WTC11 (cell line): ENCODE results near the gene CCDC3. TPM values are rescaled to one million over a fixed set of nuclear protein-coding genes. Genes with fewer than 3 reads are reported as not detected.

Experiments
- ATAC-seq: fragments of 200-7000 bp; cut with Tn5 transposase; 2 replicates; pipeline ENCODE4 v1.10.0; 2021; ENCODE audit warnings: mild to moderate bottlenecking, moderate library complexity
- CTCF ChIA-PET: fragments of 300-600 bp; sonication (Branson Sonifier 250); formaldehyde crosslinking; loops from one replicate; lab custom pipeline; 2021; ENCODE audit warnings: antibody characterized with exemption; lab: Charles Lee
- POLR2A ChIA-PET: fragments of 350-600 bp; sonication (Branson Sonifier 250); formaldehyde crosslinking; loops from one replicate; lab custom pipeline; 2021; ENCODE audit warnings: antibody characterized with exemption; lab: Charles Lee
- DNase-seq: peaks from one replicate; pipeline ENCODE4 v3.0.0; 2021; ENCODE audit warnings: low spot score
- H3K27ac Mint-ChIP-seq: 2 replicates; pipeline ENCODE4 v1.8.0; 2021; ENCODE audit warnings: mixed read lengths
- H3K27me3 Mint-ChIP-seq: 2 replicates; pipeline ENCODE4 v1.8.0; 2021; ENCODE audit warnings: low read depth, mild to moderate bottlenecking, moderate library complexity, mixed read lengths
- H3K36me3 Mint-ChIP-seq: 2 replicates; pipeline ENCODE4 v1.8.0; 2021; ENCODE audit warnings: mixed read lengths
- H3K4me1 Mint-ChIP-seq: 2 replicates; pipeline ENCODE4 v1.8.0; 2022; ENCODE audit warnings: mixed read lengths
- H3K4me3 Mint-ChIP-seq: 2 replicates; pipeline ENCODE4 v1.8.0; 2021; ENCODE audit warnings: mild to moderate bottlenecking, moderate library complexity, mixed read lengths
- H3K9me3 Mint-ChIP-seq: 2 replicates; pipeline ENCODE4 v1.8.0; 2021; ENCODE audit warnings: mixed read lengths
- CREB1 ChIP-seq: sonication (generic); formaldehyde crosslinking; IDR thresholded peaks from 2 replicates; pipeline ENCODE4 v1.8.0; 2023; ENCODE audit warnings: mild to moderate bottlenecking, missing genetic modification reagents
- ELF4 ChIP-seq: sonication (generic); formaldehyde crosslinking; IDR thresholded peaks from 2 replicates; pipeline ENCODE4 v1.8.1; 2022; ENCODE audit warnings: low read depth, mild to moderate bottlenecking, moderate library complexity, missing genetic modification reagents
- FOXP1 ChIP-seq: sonication (generic); formaldehyde crosslinking; IDR thresholded peaks from 2 replicates; pipeline ENCODE4 v1.8.0; 2022; ENCODE audit warnings: missing genetic modification reagents, mild to moderate bottlenecking, moderate library complexity, borderline replicate concordance
- JAZF1 ChIP-seq: fragments of 250-450 bp; sonication (Bioruptor Pico); IDR thresholded peaks from 2 replicates; pipeline ENCODE4 v1.9.0; 2021; ENCODE audit warnings: moderate library complexity, mild to moderate bottlenecking, inconsistent platforms
- KAT7 ChIP-seq: sonication (generic); formaldehyde crosslinking; IDR thresholded peaks from 2 replicates; pipeline ENCODE4 v1.8.1; 2023; ENCODE audit warnings: missing genetic modification reagents, mild to moderate bottlenecking, borderline replicate concordance
- NFYB ChIP-seq: sonication (generic); formaldehyde crosslinking; conservative IDR thresholded peaks from 2 replicates; pipeline ENCODE4 v1.8.0; 2022; ENCODE audit warnings: low read depth, missing genetic modification reagents
- PRDM15 ChIP-seq: sonication (generic); formaldehyde crosslinking; IDR thresholded peaks from 2 replicates; pipeline ENCODE4 v1.8.0; 2022; ENCODE audit warnings: missing genetic modification reagents
- SP1 ChIP-seq: sonication (generic); formaldehyde crosslinking; conservative IDR thresholded peaks from 2 replicates; pipeline ENCODE4 v1.8.1; 2022; ENCODE audit warnings: missing genetic modification reagents
- TCF7 ChIP-seq: sonication (generic); formaldehyde crosslinking; IDR thresholded peaks from 2 replicates; pipeline ENCODE4 v1.8.0; 2022; ENCODE audit warnings: mild to moderate bottlenecking, low read depth, missing genetic modification reagents, moderate library complexity
- TEAD1 ChIP-seq: sonication (generic); formaldehyde crosslinking; IDR thresholded peaks from 2 replicates; pipeline ENCODE4 v1.8.0; 2022; ENCODE audit warnings: mild to moderate bottlenecking, missing genetic modification reagents
- ZMAT4 ChIP-seq: fragments of 250-450 bp; sonication (Bioruptor Pico); IDR thresholded peaks from 2 replicates; pipeline ENCODE4 v1.9.0; 2021; ENCODE audit warnings: mild to moderate bottlenecking
- ZNF263 ChIP-seq: sonication (generic); formaldehyde crosslinking; IDR thresholded peaks from 2 replicates; pipeline ENCODE4 v1.8.1; 2022; ENCODE audit warnings: low read depth, mild to moderate bottlenecking, moderate library complexity, missing genetic modification reagents
- ZNF416 ChIP-seq: fragments of 250-450 bp; sonication (Bioruptor Pico); IDR thresholded peaks from 2 replicates; pipeline ENCODE4 v1.9.0; 2021; ENCODE audit warnings: mild to moderate bottlenecking, inconsistent platforms
- ZSCAN18 ChIP-seq: fragments of 250-450 bp; sonication (Bioruptor Pico); IDR thresholded peaks from 2 replicates; pipeline ENCODE4 v2.1.2; 2022; ENCODE audit warnings: mild to moderate bottlenecking, moderate library complexity
- total RNA-seq: library from RNA; stranded (reverse); gene quantifications from 3 replicates; pipeline ENCODE4 v1.2.3, GENCODE V29; 2021
- TF ChIP-seq, protein P1 (sequence below): sonication (generic); formaldehyde crosslinking; IDR thresholded peaks from 2 replicates; pipeline ENCODE4 v1.8.1; 2022; ENCODE audit warnings: low read depth, missing genetic modification reagents, borderline replicate concordance
- TF ChIP-seq, protein P2 (sequence below): sonication (generic); formaldehyde crosslinking; IDR thresholded peaks from 2 replicates; pipeline ENCODE4 v1.8.1; 2022; ENCODE audit warnings: missing genetic modification reagents, borderline replicate concordance
- TF ChIP-seq, protein P3 (sequence below): fragments of 250-450 bp; sonication (Bioruptor Pico); IDR thresholded peaks from 2 replicates; pipeline ENCODE4 v1.9.0; 2021; ENCODE audit warnings: mild to moderate bottlenecking, borderline replicate concordance
- TF ChIP-seq, protein P4 (sequence below): fragments of 250-450 bp; sonication (Bioruptor Pico); IDR thresholded peaks from 2 replicates; pipeline ENCODE4 v1.9.0; 2021; ENCODE audit warnings: mild to moderate bottlenecking

CCDC3 gene
- total RNA-seq, 1 experiment from 2014 or later = 3.5 TPM

DNA sequence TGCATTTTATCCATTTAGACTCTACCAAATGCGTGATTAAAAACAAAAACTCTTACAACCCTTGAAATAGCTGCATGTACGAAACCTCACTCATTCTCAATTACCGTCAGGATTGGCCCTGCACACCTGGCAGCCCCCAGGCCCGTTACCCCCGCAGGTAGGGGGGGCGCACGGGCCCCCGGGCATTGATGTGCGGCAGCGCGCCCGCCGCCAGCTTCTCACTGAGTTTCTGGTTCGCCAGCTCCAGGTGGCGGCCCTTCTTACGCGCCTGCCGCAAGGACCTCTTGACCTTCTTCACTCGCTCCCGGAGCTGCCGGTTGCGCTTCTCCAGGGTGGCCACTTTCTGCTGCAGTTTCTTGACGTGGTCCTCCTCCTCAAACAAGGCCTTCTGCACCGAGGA lies 103.2 kb downstream of the CCDC3 start:
- H3K4me1 Mint-ChIP-seq = peaks cover 13% of the 10 kb centered on the region
- no peak for DNase-seq
- ATAC-seq = no peak

More for the DNA sequence above, 103.2 kb downstream of the CCDC3 start:
- no peaks in the 10 kb centered on the region for H3K36me3 Mint-ChIP-seq
- peaks cover 2% of the 10 kb centered on the region; the same call in 1 of the 2 replicates for H3K27me3 Mint-ChIP-seq
- H3K9me3 Mint-ChIP-seq = peaks cover 10% of the 10 kb centered on the region
- ChIA-PET POLR2A (no interaction called here), CTCF (interaction anchor here (1.2 to 1.5 kb wide), 2 partner anchors 50 to 116 kb away, joined by 3 to 4 read pairs; no protein-coding TSS in a partner anchor)
- no peak overlapping the region for H3K4me3 Mint-ChIP-seq
- TF ChIP-seq, protein P1, sequence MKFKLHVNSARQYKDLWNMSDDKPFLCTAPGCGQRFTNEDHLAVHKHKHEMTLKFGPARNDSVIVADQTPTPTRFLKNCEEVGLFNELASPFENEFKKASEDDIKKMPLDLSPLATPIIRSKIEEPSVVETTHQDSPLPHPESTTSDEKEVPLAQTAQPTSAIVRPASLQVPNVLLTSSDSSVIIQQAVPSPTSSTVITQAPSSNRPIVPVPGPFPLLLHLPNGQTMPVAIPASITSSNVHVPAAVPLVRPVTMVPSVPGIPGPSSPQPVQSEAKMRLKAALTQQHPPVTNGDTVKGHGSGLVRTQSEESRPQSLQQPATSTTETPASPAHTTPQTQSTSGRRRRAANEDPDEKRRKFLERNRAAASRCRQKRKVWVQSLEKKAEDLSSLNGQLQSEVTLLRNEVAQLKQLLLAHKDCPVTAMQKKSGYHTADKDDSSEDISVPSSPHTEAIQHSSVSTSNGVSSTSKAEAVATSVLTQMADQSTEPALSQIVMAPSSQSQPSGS = no peak
- TF ChIP-seq PRDM15 (no peak), SP1 (CRISPR knock-in tag) (no peak), ELF4 (CRISPR knock-in tag) (no peak), ZNF416 (no peak), ZNF263 (CRISPR knock-in tag) (no peak), JAZF1 (CRISPR knock-in tag) (no peak), FOXP1 (CRISPR knock-in tag) (no peak), ZMAT4 (CRISPR knock-in tag) (no peak), TEAD1 (CRISPR knock-in tag) (no peak), ZSCAN18 (CRISPR knock-in tag) (no peak), KAT7 (CRISPR knock-in tag) (no peak), NFYB (no peak), TCF7 (CRISPR knock-in tag) (no peak), CREB1 (no peak)
- TF ChIP-seq, protein P2, sequence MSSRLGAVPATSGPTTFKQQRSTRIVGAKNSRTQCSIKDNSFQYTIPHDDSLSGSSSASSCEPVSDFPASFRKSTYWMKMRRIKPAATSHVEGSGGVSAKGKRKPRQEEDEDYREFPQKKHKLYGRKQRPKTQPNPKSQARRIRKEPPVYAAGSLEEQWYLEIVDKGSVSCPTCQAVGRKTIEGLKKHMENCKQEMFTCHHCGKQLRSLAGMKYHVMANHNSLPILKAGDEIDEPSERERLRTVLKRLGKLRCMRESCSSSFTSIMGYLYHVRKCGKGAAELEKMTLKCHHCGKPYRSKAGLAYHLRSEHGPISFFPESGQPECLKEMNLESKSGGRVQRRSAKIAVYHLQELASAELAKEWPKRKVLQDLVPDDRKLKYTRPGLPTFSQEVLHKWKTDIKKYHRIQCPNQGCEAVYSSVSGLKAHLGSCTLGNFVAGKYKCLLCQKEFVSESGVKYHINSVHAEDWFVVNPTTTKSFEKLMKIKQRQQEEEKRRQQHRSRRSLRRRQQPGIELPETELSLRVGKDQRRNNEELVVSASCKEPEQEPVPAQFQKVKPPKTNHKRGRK (CRISPR knock-in tag) = no peak
- TF ChIP-seq, protein P3, sequence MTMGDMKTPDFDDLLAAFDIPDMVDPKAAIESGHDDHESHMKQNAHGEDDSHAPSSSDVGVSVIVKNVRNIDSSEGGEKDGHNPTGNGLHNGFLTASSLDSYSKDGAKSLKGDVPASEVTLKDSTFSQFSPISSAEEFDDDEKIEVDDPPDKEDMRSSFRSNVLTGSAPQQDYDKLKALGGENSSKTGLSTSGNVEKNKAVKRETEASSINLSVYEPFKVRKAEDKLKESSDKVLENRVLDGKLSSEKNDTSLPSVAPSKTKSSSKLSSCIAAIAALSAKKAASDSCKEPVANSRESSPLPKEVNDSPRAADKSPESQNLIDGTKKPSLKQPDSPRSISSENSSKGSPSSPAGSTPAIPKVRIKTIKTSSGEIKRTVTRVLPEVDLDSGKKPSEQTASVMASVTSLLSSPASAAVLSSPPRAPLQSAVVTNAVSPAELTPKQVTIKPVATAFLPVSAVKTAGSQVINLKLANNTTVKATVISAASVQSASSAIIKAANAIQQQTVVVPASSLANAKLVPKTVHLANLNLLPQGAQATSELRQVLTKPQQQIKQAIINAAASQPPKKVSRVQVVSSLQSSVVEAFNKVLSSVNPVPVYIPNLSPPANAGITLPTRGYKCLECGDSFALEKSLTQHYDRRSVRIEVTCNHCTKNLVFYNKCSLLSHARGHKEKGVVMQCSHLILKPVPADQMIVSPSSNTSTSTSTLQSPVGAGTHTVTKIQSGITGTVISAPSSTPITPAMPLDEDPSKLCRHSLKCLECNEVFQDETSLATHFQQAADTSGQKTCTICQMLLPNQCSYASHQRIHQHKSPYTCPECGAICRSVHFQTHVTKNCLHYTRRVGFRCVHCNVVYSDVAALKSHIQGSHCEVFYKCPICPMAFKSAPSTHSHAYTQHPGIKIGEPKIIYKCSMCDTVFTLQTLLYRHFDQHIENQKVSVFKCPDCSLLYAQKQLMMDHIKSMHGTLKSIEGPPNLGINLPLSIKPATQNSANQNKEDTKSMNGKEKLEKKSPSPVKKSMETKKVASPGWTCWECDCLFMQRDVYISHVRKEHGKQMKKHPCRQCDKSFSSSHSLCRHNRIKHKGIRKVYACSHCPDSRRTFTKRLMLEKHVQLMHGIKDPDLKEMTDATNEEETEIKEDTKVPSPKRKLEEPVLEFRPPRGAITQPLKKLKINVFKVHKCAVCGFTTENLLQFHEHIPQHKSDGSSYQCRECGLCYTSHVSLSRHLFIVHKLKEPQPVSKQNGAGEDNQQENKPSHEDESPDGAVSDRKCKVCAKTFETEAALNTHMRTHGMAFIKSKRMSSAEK = no peak
- TF ChIP-seq, protein P4, sequence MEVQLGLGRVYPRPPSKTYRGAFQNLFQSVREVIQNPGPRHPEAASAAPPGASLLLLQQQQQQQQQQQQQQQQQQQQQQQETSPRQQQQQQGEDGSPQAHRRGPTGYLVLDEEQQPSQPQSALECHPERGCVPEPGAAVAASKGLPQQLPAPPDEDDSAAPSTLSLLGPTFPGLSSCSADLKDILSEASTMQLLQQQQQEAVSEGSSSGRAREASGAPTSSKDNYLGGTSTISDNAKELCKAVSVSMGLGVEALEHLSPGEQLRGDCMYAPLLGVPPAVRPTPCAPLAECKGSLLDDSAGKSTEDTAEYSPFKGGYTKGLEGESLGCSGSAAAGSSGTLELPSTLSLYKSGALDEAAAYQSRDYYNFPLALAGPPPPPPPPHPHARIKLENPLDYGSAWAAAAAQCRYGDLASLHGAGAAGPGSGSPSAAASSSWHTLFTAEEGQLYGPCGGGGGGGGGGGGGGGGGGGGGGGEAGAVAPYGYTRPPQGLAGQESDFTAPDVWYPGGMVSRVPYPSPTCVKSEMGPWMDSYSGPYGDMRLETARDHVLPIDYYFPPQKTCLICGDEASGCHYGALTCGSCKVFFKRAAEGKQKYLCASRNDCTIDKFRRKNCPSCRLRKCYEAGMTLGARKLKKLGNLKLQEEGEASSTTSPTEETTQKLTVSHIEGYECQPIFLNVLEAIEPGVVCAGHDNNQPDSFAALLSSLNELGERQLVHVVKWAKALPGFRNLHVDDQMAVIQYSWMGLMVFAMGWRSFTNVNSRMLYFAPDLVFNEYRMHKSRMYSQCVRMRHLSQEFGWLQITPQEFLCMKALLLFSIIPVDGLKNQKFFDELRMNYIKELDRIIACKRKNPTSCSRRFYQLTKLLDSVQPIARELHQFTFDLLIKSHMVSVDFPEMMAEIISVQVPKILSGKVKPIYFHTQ (CRISPR knock-in tag) = no peak
- no peak overlapping the region for H3K27ac Mint-ChIP-seq
